Loucy (cell line): Measurements from ENCODE around the gene MCTP2.

ENCODE experiments used
- H2AFZ ChIP-seq: fragments of 200-600 bp; sonication (generic); 2 replicates; pipeline ENCODE4 v1.6.0; 2016; ENCODE audit warnings: antibody characterized with exemption, mild to moderate bottlenecking, low read length, moderate library complexity
- H3F3A ChIP-seq: fragments of 200-600 bp; 2 replicates; pipeline ENCODE4 v1.6.0; 2016; ENCODE audit warnings: antibody characterized with exemption, low read depth, mild to moderate bottlenecking
- H3K27me3 ChIP-seq: fragments of 200-600 bp; sonication (generic); 2 replicates; pipeline ENCODE4 v1.6.1; 2014; ENCODE audit warnings: low read length, mild to moderate bottlenecking; ENCODE audit not compliant: insufficient read depth, poor library complexity, severe bottlenecking
- H3K36me3 ChIP-seq: fragments of 200-600 bp; sonication (generic); 2 replicates; pipeline ENCODE4 v1.6.1; 2016; ENCODE audit warnings: low read length; ENCODE audit not compliant: insufficient read depth
- H3K4me1 ChIP-seq: fragments of 200-600 bp; sonication (generic); 2 replicates; pipeline ENCODE4 v1.5.1; 2014; ENCODE audit warnings: low read length, mild to moderate bottlenecking; ENCODE audit not compliant: insufficient read depth, poor library complexity, severe bottlenecking
- H3K4me2 ChIP-seq: fragments of 200-600 bp; sonication (generic); 2 replicates; pipeline ENCODE4 v1.6.0; 2014; ENCODE audit warnings: antibody characterized with exemption, low read length, low read depth, mild to moderate bottlenecking; ENCODE audit not compliant: poor library complexity, severe bottlenecking
- H3K4me3 ChIP-seq: fragments of 200-600 bp; sonication (generic); 2 replicates; pipeline ENCODE4 v1.5.1; 2014; ENCODE audit warnings: low read length, mild to moderate bottlenecking, mixed read lengths; ENCODE audit not compliant: poor library complexity, severe bottlenecking
- H3K79me2 ChIP-seq: fragments of 200-600 bp; sonication (generic); 2 replicates; pipeline ENCODE4 v1.6.1; 2014; ENCODE audit warnings: low read length; ENCODE audit not compliant: insufficient read depth
- H3K9ac ChIP-seq: fragments of 200-600 bp; sonication (generic); 2 replicates; pipeline ENCODE4 v1.6.0; 2014; ENCODE audit warnings: mild to moderate bottlenecking, low read depth, low read length, moderate library complexity; ENCODE audit not compliant: poor library complexity, severe bottlenecking
- H3K9me2 ChIP-seq: fragments of 200-600 bp; sonication (generic); replicated peaks from 2 replicates; pipeline ENCODE4 v1.6.1; 2016; ENCODE audit warnings: low read depth, low read length, mixed read lengths
- H3K9me3 ChIP-seq: fragments of 200-600 bp; sonication (generic); 2 replicates; pipeline ENCODE4 v1.6.1; 2014; ENCODE audit warnings: mild to moderate bottlenecking, antibody characterized with exemption, low read length, low read depth; ENCODE audit not compliant: insufficient read depth
- H4K20me1 ChIP-seq: fragments of 200-600 bp; sonication (generic); 2 replicates; pipeline ENCODE4 v1.6.0; 2014; ENCODE audit warnings: antibody characterized with exemption, low read length, mild to moderate bottlenecking; ENCODE audit not compliant: insufficient read depth, poor library complexity, severe bottlenecking
- EZH2phosphoT487 ChIP-seq: fragments of 200-600 bp; IDR thresholded peaks from 2 replicates; pipeline ENCODE4 v1.6.1; 2018; ENCODE audit warnings: antibody characterized with exemption, mild to moderate bottlenecking, moderate library complexity, borderline replicate concordance
- TF ChIP-seq, protein P1 (sequence below): fragments of 200-600 bp; sonication (generic); conservative IDR thresholded peaks from 2 replicates; pipeline ENCODE4 v1.5.1; 2014; ENCODE audit warnings: mild to moderate bottlenecking, antibody characterized with exemption, low read length

The MCTP2 gene

DNA sequence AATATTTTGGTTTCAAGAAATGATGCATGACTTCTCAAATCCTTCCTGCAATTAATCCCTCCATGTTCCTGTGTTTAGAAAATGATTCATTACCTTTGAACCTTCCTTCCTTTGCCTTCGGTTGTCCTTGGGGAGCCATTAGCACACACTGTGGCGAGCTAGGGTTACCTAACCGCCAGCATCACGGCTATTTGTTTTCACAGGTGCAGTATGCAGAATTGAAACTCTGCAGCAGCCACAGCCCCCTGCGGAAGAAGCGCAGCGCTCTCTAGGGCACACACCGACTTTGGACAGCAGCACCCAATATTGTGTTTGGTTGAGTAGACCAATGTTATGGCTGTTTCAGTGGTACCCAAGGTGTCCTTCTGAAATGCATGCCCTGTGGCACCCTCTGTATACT lies 247.4 kb downstream of the MCTP2 start:
- Histone ChIP-seq H3F3A (no peaks in the 10 kb centered on the region), H3K36me3 (peaks cover 96% of the 10 kb centered on the region), H2AFZ (no peak overlapping the region), H3K9me2 (no peaks in the 10 kb centered on the region), H3K4me2 (no peak overlapping the region), H3K9me3 (no peaks in the 10 kb centered on the region), H3K9ac (no peak overlapping the region), H3K4me1 (no peaks in the 10 kb centered on the region), H3K79me2 (no peaks in the 10 kb centered on the region), H3K4me3 (no peak overlapping the region), H3K27me3 (no peaks in the 10 kb centered on the region), H4K20me1 (no peaks in the 10 kb centered on the region)
- no peak for TF ChIP-seq EZH2phosphoT487
- TF ChIP-seq, protein P1, sequence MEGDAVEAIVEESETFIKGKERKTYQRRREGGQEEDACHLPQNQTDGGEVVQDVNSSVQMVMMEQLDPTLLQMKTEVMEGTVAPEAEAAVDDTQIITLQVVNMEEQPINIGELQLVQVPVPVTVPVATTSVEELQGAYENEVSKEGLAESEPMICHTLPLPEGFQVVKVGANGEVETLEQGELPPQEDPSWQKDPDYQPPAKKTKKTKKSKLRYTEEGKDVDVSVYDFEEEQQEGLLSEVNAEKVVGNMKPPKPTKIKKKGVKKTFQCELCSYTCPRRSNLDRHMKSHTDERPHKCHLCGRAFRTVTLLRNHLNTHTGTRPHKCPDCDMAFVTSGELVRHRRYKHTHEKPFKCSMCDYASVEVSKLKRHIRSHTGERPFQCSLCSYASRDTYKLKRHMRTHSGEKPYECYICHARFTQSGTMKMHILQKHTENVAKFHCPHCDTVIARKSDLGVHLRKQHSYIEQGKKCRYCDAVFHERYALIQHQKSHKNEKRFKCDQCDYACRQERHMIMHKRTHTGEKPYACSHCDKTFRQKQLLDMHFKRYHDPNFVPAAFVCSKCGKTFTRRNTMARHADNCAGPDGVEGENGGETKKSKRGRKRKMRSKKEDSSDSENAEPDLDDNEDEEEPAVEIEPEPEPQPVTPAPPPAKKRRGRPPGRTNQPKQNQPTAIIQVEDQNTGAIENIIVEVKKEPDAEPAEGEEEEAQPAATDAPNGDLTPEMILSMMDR, result no peak

DNA sequence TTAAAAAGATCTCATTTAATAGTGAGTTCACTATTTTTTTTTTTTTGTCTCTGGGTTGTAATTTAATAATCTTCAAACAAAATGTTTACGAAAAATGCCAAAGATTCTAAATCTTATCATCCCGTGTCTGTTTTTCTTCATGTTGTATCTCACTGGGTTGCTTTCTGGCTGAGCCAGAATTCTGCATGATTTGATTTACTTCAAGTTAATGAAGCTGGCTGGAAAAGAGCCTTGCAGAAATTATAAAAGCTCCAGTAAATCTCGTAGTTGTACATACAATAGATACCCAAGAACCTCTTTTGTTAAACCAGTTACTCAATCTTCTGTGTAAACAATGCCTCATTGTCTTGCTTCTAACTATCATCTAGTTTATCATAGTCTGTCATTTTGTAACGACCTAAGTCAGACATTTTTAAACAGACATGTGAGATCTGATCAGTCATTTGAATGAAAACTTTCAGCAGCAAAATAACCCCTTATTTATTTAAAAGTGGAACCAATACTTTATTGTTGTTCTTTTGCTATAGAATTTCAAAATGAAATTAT lies 249.0 kb downstream of the MCTP2 start:
- H4K20me1 ChIP-seq, result no peaks in the 10 kb centered on the region

DNA sequence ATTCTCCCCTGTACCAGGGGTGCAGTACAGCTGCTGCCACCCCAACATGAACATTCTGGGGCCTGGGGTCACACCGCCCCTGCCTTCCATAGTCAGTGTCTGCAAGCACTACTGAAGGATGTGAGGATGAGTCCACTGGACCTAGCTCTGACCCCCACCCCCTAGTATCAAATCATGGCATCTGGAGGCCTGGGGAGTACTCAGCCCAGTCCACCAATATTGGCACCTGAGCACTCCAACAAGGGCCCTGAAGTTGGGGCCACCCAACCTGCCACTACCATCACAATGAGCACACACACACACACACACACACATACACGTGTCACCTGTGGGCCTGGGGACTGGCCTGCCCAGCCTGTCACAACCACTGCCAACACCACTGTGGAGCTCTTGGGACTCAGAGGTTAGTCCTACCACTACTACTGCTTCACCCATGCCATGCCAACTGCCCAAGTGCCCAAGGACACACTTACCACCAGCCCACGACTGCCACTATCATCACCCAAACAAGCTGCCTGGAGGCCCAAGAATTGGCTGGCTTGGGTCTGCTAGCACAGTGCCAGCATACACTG lies 253.9 kb downstream of the MCTP2 start:
- no peaks in the 10 kb centered on the region for H3K79me2 ChIP-seq
- H3K4me1 ChIP-seq, result no peaks in the 10 kb centered on the region
- H3F3A ChIP-seq, result no peaks in the 10 kb centered on the region
- H3K9ac ChIP-seq, result no peak overlapping the region
- no peaks in the 10 kb centered on the region for H3K9me3 ChIP-seq
- H3K9me2 ChIP-seq, result no peaks in the 10 kb centered on the region
- no peaks in the 10 kb centered on the region for H3K27me3 ChIP-seq
- H3K4me3 ChIP-seq, result no peak overlapping the region
- TF ChIP-seq EZH2phosphoT487, result no peak
- TF ChIP-seq, protein P1, result no peak
- H3K4me2 ChIP-seq, result no peak overlapping the region
- H2AFZ ChIP-seq, result no peak overlapping the region
- H3K36me3 ChIP-seq, result peaks cover 32% of the 10 kb centered on the region
- no peaks in the 10 kb centered on the region for H4K20me1 ChIP-seq

More for the DNA sequence above, 249.0 kb downstream of the MCTP2 start:
- Histone ChIP-seq H3K4me3 (no peak overlapping the region), H3K9me2 (no peaks in the 10 kb centered on the region), H3K4me1 (no peaks in the 10 kb centered on the region), H3K9ac (no peak overlapping the region), H3K4me2 (no peak overlapping the region), H3K9me3 (no peaks in the 10 kb centered on the region), H3K27me3 (no peaks in the 10 kb centered on the region), H2AFZ (no peak overlapping the region), H3K79me2 (no peaks in the 10 kb centered on the region), H3F3A (no peaks in the 10 kb centered on the region), H3K36me3 (peaks cover 81% of the 10 kb centered on the region)
- no peak for TF ChIP-seq EZH2phosphoT487
- TF ChIP-seq, protein P1, result no peak
